SJCRH30 (cell line): ENCODE results near the gene KIR3DL1. TPM values are rescaled to one million over a fixed set of nuclear protein-coding genes. Genes with fewer than 3 reads are reported as not detected.
"Not testable (repeated sequence)": the region's sequence is repeated elsewhere in the genome, so short reads cannot be mapped to it uniquely, and the experiment has no call there.

Experiments
- DNase-seq, 2 experiments: peaks; one replicate each; pipeline ENCODE4 v3.0.0-alpha.2; 2015 to 2020
- H3K27ac ChIP-seq: fragments of 250-450 bp; sonication (Bioruptor Pico); 2 replicates; pipeline ENCODE4 v1.5.1; 2020; ENCODE audit warnings: mild to moderate bottlenecking, moderate library complexity
- H3K27me3 ChIP-seq: fragments of 250-450 bp; sonication (Bioruptor Pico); 2 replicates; pipeline ENCODE4 v1.5.1; 2020; ENCODE audit warnings: mild to moderate bottlenecking, moderate library complexity
- H3K36me3 ChIP-seq: fragments of 250-450 bp; sonication (Bioruptor Pico); 2 replicates; pipeline ENCODE4 v1.5.1; 2020; ENCODE audit warnings: mild to moderate bottlenecking, moderate library complexity
- H3K4me1 ChIP-seq: fragments of 250-450 bp; sonication (Bioruptor Pico); 2 replicates; pipeline ENCODE4 v1.5.1; 2020; ENCODE audit warnings: mild to moderate bottlenecking, moderate library complexity
- H3K4me3 ChIP-seq: fragments of 250-450 bp; sonication (Bioruptor Pico); 2 replicates; pipeline ENCODE4 v1.5.1; 2020; ENCODE audit warnings: mild to moderate bottlenecking, moderate library complexity
- H3K9me3 ChIP-seq: fragments of 250-450 bp; sonication (Bioruptor Pico); replicated peaks from 2 replicates; pipeline ENCODE4 v1.5.1; 2020; ENCODE audit warnings: mild to moderate bottlenecking, moderate library complexity
- total RNA-seq: library from RNA; depleted of rRNA; stranded (reverse); fragments of >200 nt; shearing (Covaris generic); gene quantifications from 2 replicates; pipeline ENCODE4 v1.2.3, GENCODE V29; 2014; rRNA removed

The KIR3DL1 gene
- not detected in 2 replicates for total RNA-seq

- not testable (repeated sequence) for H3K4me3 ChIP-seq, H3K9me3 ChIP-seq, H3K27ac ChIP-seq, H3K36me3 ChIP-seq, H3K27me3 ChIP-seq, DNase-seq, H3K4me1 ChIP-seq
Measured at GRCh38 chr19:54816251-54816650, at the start of gene KIR3DL1. Gene KIR3DL1, plus strand, starts transcription at chr19:54816468.

DNA sequence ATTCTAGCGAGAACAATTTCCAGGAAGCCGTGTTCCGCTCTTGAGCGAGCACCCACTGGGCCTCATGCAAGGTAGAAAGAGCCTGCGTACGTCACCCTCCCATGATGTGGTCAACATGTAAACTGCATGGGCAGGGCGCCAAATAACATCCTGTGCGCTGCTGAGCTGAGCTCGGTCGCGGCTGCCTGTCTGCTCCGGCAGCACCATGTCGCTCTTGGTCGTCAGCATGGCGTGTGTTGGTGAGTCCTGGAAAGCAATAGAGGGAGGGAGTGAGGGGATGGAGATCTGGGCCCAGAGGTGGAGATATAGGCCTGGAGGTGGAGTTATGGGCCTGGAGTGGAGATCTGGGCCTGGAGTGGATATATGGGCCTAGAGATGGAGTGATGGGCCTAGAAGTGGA is 46.6 kb upstream of the KIR3DL1 start, which contains the start of gene KIR2DL1:
Gene KIR2DL1 (plus strand): TSS at position 148 of the 400 bp plus-strand sequence. CDS start 58 bp downstream, at position 206.
- not testable (repeated sequence) for H3K36me3 ChIP-seq, H3K9me3 ChIP-seq, H3K4me1 ChIP-seq, H3K4me3 ChIP-seq, H3K27ac ChIP-seq, H3K27me3 ChIP-seq, DNase-seq

- H3K27me3 ChIP-seq, result not testable (repeated sequence)
Measured at GRCh38 chr19:54770511-54770910, 45.8 kb upstream of the KIR3DL1 start.

DNA sequence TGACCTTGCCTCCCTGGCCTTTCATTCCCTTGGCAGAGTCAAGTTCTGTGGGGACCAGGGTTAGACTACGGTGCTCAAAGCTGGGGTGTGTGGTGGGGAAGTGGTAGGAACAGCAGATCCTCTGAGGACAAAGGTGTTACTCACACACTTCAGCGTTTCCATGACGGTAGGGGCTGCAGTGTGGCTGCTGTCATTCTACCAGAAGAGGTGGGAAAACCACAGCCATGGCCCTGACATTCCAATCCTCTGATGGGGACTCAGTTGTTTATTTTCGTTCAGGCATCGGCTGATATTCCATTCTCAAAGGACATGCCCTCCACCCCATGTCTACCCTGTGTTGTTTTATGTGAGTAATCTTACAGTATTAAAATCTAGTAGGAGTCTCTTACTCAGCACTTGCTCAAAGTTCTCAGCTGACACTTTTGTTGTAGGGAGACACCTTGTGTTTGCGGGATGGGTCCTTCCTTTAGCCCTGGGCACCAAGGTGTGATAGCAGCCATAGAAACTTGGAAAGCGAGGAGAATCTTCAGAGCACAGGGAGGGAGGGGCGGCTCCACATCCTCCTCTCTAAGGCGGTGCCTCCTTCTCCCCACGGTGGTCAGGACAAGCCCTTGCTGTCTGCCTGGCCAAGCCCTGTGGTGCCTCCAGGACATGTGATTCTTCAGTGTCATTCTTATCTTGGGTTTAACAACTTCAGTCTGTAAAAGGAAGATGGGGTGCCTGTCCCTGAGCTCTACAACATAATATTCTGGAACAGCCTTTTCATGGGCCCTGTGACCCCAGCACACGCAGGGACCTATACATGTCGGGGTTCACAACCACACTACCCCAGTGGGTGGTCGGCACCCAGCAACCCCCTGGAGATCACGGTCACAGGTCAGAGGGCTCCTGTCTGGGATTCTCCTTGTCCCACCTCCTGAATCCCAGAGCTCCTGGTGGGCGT is 45.0 kb upstream of the KIR3DL1 start:
- not testable (repeated sequence) for DNase-seq, H3K9me3 ChIP-seq

More at GRCh38 chr19:54770511-54770910, 45.8 kb upstream of the KIR3DL1 start:
- not testable (repeated sequence) for H3K9me3 ChIP-seq, H3K36me3 ChIP-seq, DNase-seq, H3K27ac ChIP-seq, H3K4me3 ChIP-seq, H3K4me1 ChIP-seq

DNA sequence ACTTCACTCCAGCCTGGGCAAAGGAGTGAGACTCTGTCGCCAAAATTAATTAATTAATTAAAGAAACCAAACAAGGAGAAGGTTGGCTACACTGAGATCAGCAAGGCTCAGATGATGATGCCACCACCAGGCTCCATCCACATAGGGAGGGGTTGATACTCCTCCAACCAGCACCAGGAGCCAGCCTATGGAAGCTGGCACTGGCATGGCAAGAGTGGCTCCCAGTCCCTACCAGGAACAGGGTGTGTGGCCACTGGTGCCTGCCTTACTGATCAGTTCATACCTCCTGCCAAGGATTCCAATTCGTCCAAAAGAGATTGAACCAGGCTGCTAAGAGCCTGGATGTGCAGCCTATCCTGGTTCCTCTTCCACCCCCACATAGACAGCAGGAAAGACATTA is 43.6 kb upstream of the KIR3DL1 start:
- DNase-seq, result not testable (repeated sequence)

More for the DNA sequence above, 45.0 kb upstream of the KIR3DL1 start:
- H3K27ac ChIP-seq, H3K36me3 ChIP-seq, H3K4me1 ChIP-seq, H3K27me3 ChIP-seq, H3K4me3 ChIP-seq: not testable (repeated sequence)

DNA sequence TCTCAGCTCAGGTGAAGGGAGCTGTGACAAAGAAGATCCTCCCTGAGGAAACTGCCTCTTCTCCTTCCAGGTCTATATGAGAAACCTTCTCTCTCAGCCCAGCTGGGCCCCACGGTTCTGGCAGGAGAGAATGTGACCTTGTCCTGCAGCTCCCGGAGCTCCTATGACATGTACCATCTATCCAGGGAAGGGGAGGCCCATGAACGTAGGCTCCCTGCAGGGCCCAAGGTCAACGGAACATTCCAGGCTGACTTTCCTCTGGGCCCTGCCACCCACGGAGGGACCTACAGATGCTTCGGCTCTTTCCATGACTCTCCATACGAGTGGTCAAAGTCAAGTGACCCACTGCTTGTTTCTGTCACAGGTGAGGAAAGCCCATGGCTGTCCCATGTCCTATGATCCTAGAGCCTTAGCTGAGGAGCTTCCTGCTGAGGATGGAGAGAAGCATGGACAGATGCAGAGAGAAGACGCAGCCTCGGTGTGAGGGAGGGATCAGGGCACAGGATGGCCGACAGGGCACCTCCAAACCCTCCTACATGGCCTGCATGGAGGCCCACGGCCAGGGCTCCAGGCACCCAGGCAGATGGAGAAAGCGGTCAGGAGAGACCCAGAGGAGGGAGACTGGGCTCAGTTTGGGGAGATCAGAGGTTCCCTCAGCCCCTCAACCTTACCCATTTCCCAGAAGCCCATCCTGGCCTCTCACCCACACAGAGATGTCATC is 41.0 kb upstream of the KIR3DL1 start:
- not testable (repeated sequence) for H3K4me1 ChIP-seq, DNase-seq, H3K36me3 ChIP-seq, H3K27me3 ChIP-seq, H3K27ac ChIP-seq, H3K4me3 ChIP-seq, H3K9me3 ChIP-seq

More for the DNA sequence above, 43.6 kb upstream of the KIR3DL1 start:
- not testable (repeated sequence) for H3K9me3 ChIP-seq, H3K36me3 ChIP-seq, H3K27me3 ChIP-seq, H3K4me3 ChIP-seq, H3K27ac ChIP-seq, H3K4me1 ChIP-seq

DNA sequence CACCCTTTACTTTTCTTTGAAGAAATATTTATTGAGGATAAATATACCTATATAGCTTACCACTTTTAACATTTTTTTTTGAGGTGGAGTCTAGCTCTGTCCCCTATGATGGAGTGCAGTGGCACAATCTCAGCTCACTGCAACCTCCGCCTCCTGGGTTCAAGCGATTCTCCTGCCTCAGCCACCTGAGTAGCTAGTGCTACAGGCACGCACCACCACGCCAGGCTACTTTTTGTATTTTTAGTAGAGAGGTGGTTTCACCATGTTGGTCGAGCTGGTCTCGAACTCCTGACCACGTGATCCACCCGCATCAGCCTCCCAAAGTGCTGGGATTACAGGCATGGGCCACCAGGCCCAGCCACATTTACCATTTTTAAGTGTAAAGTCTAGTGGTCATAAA is 40.4 kb upstream of the KIR3DL1 start:
- not testable (repeated sequence) for H3K9me3 ChIP-seq, DNase-seq, H3K27me3 ChIP-seq, H3K36me3 ChIP-seq, H3K4me1 ChIP-seq, H3K4me3 ChIP-seq, H3K27ac ChIP-seq

DNA sequence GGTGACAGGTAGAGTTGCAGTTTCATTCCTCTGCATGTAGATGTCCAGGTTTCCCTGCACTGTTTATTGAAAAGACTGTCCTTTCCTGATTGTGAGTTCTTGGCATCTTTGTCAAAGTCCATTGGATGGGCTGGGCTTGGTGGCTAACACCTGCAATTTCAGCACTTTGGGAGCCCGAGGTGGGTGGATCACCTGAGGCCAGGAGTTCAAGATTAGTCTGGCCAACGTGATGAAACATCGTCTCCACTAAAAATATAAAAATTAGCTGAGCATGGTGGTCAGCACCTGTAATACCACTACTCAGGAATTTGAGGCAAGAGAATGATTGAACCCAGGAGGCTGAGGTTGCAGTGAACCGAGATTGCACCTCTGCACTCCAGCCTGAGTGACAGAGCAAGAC is 38.4 kb upstream of the KIR3DL1 start:
- H3K4me1 ChIP-seq, H3K9me3 ChIP-seq, DNase-seq, H3K27ac ChIP-seq, H3K36me3 ChIP-seq, H3K4me3 ChIP-seq, H3K27me3 ChIP-seq: not testable (repeated sequence)

GRCh38 chr19:54778896-54779295 is 37.4 kb upstream of the KIR3DL1 start:
- not testable (repeated sequence) for H3K27ac ChIP-seq, H3K27me3 ChIP-seq, H3K36me3 ChIP-seq, H3K4me1 ChIP-seq, H3K9me3 ChIP-seq, DNase-seq, H3K4me3 ChIP-seq

DNA sequence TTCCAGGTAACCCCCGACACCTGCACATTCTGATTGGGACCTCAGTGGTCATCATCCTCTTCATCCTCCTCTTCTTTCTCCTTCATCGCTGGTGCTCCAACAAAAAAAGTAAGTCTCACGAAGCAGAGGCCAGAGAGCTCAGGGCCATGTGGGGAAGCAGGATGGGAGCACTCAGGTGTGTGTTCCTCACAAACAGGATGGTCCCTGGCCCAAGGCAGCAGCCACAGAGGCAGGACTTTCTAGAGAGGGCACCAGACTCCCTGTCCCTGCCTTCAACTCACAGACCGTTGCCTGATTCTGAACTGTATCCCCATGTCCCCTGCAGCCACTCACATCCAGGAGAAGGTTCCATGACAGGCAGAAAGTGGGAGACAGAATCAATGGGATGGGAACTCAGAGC is 33.4 kb upstream of the KIR3DL1 start:
- H3K27ac ChIP-seq, H3K9me3 ChIP-seq, H3K27me3 ChIP-seq, H3K4me3 ChIP-seq, DNase-seq, H3K4me1 ChIP-seq, H3K36me3 ChIP-seq: not testable (repeated sequence)

GRCh38 chr19:54786091-54786723 is 30.1 kb upstream of the KIR3DL1 start:
- H3K4me1 ChIP-seq, H3K27me3 ChIP-seq, H3K27ac ChIP-seq, DNase-seq, H3K9me3 ChIP-seq, H3K36me3 ChIP-seq, H3K4me3 ChIP-seq: not testable (repeated sequence)

DNA sequence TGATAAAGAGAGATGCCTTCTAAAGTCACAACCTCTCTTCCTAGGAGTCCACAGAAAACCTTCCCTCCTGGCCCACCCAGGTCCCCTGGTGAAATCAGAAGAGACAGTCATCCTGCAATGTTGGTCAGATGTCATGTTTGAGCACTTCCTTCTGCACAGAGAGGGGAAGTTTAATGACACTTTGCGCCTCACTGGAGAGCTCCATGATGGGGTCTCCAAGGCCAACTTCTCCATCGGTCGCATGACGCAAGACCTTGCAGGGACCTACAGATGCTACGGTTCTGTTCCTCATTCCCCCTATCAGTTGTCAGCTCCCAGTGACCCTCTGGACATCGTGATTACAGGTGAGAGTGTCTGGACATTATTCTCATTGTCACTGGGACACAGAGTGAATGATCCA is 28.1 kb upstream of the KIR3DL1 start:
- H3K27ac ChIP-seq, H3K27me3 ChIP-seq, H3K4me1 ChIP-seq, H3K4me3 ChIP-seq, H3K9me3 ChIP-seq, H3K36me3 ChIP-seq, DNase-seq: not testable (repeated sequence)

DNA sequence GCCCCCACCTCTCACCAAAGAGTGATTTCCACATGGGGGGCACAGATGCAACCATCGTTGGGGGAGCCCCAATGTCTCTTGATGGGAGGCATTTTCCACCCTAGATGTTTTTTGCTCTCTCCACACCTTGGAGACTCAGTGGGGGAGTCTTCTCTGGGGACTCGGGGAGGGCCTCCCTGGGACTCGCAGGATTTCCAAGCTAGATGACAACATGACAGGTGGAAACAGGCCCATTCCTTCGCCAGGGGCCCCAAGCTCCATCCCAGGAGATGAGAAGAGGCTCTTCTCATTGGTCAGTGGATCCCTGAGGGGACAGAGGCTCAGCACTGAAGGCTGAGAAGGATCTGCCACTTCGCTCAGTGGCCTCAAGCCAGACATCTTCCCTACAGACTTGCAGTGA is 25.6 kb upstream of the KIR3DL1 start:
- Histone ChIP-seq H3K9me3 (no peaks in the 10 kb centered on the region), H3K36me3 (no peaks in the 10 kb centered on the region), H3K27ac (no peak overlapping the region), H3K4me3 (no peak overlapping the region), H3K27me3 (no peaks in the 10 kb centered on the region), H3K4me1 (no peaks in the 10 kb centered on the region)
- DNase-seq, result no peak

DNA sequence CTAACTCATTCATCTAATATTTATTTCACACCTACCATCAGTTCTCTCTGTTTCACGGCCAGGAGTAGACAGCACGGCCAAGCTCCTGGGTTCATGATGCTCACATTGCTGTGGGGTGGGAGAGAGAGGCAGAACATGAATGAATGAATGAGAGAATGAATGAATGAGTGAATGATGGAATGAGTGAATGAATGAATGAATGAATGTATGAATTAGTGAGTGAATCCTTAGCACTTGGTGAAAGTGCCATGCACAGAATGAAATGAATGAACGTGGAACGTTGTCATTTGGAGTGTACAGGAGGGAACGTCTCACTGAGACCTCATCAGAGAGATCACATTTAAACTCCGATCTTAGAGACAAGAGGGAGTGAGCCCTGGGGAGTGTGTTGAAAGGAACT is 24.8 kb upstream of the KIR3DL1 start:
- no peaks in the 10 kb centered on the region for H3K9me3 ChIP-seq
- H3K36me3 ChIP-seq, result no peaks in the 10 kb centered on the region
- no peaks in the 10 kb centered on the region for H3K4me1 ChIP-seq
- H3K27me3 ChIP-seq, result no peaks in the 10 kb centered on the region
- no peak for DNase-seq
- no peak overlapping the region for H3K4me3 ChIP-seq
- no peak overlapping the region for H3K27ac ChIP-seq

- no peaks in the 10 kb centered on the region for H3K4me1 ChIP-seq
- no peaks in the 10 kb centered on the region for H3K9me3 ChIP-seq
- no peaks in the 10 kb centered on the region for H3K36me3 ChIP-seq
- no peak overlapping the region for H3K4me3 ChIP-seq
- no peak for DNase-seq
- H3K27ac ChIP-seq, result no peak overlapping the region
- no peaks in the 10 kb centered on the region for H3K27me3 ChIP-seq
Measured at GRCh38 chr19:54792814-54793213, 23.5 kb upstream of the KIR3DL1 start.
